Tibial artery (tissue), 4 donors: ENCODE measurements around the gene DHX15.

ENCODE experiments used
- DNase-seq, 2 donors: peaks; one replicate each; pipeline ENCODE4 v3.0.0-alpha.2; 2019
- H3K27ac ChIP-seq, 2 donors: fragments of 200-600 bp; sonication (generic) in 1 of 2; 1 replicate in 1 of 2; 2 replicates in 1 of 2; pipeline ENCODE4 v1.5.1; 2018 to 2019; ENCODE audit warnings: mild to moderate bottlenecking in 1 of 2
- H3K27me3 ChIP-seq, 2 donors: fragments of 200-600 bp; sonication (generic) in 1 of 2; one replicate each; pipeline versions ENCODE4 v1.5.1 to v1.6.0; 2016 to 2019
- H3K36me3 ChIP-seq, 3 donors: fragments of 200-600 bp; sonication (generic) in 2 of 3; one replicate each; pipeline ENCODE4 v1.5.1; 2016 to 2019; ENCODE audit warnings: mild to moderate bottlenecking in 2 of 3
- H3K4me1 ChIP-seq, 4 donors: fragments of 200-600 bp; sonication (generic) in 2 of 4; 1 replicate in 3 of 4; 2 replicates in 1 of 4; pipeline ENCODE4 v1.5.1; 2016 to 2019
- H3K4me3 ChIP-seq, 2 donors: fragments of 200-600 bp; sonication (generic) in 1 of 2; 1 replicate in 1 of 2; 2 replicates in 1 of 2; pipeline ENCODE4 v1.5.1; 2018 to 2019; ENCODE audit warnings: mild to moderate bottlenecking in 2 of 2
- H3K9me3 ChIP-seq, 3 donors: fragments of 200-600 bp; sonication (generic) in 1 of 3; one replicate each; pipeline ENCODE4 v1.5.1; 2016 to 2019
- intact Hi-C: fragments of 100-400 bp; cut with DNase I; formaldehyde crosslinking; loops from one replicate; pipeline ENCODE4 v1.15.0; 2023; ENCODE audit warnings: low total_unique reads
- TF ChIP-seq, protein P1 (sequence below), 2 experiments: fragments of 200-600 bp in 1 of 2; fragments of 450-650 bp in 1 of 2; IDR thresholded peaks; one replicate each; pipeline ENCODE4 v1.5.1; 2017 to 2019; ENCODE audit warnings: antibody characterized with exemption in 2 of 2, mild to moderate bottlenecking in 1 of 2, moderate library complexity in 1 of 2

DHX15 gene

DNA sequence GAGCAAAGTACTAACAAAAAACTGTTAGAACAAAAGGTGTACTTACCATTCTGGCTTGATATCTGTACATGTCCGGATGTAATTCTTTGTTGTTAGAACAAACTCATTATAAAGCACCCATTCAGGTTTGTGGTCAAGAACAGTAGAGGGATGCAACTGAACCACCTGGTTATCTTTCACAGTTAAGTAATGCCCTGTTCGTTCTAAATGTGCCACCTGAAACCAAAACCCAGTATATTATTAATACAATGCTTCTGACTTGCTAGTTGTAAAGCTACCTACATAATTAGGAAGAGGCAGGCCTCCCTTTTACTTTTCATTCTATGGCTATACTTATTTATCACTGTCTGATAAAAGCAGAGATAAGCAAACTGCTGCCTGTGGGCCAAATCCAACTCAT is 54.8 kb downstream of the DHX15 start:
- DNase-seq: no peak
- intact Hi-C loops: no loop called here
- H3K36me3 ChIP-seq: peaks cover 69 to 74% (median 71%) of the 10 kb centered on the region in 3 donors

DNA sequence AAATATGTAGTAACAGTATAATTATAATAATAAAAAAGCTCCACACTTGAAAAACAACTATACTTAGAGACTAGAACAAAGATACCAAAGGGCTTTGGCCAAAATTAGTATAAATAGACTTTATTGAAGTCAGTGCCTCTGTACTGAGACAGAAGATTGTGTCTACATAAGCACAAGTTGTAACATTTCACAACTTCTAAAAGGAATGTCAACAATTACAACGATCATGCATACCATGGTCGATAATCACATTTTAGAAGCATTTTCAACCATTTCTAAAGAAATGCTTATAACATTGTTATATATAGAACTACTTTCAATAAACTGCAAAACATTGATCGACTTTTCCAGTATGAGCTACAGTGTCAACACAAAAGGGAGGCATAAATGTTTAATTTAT is 57.0 kb downstream of the DHX15 start:
- no peaks in the 10 kb centered on the region for H3K4me1 ChIP-seq
- H3K27ac ChIP-seq: no peak overlapping the region
- no peak for DNase-seq
- intact Hi-C loops: no loop called here
- TF ChIP-seq, protein P1, sequence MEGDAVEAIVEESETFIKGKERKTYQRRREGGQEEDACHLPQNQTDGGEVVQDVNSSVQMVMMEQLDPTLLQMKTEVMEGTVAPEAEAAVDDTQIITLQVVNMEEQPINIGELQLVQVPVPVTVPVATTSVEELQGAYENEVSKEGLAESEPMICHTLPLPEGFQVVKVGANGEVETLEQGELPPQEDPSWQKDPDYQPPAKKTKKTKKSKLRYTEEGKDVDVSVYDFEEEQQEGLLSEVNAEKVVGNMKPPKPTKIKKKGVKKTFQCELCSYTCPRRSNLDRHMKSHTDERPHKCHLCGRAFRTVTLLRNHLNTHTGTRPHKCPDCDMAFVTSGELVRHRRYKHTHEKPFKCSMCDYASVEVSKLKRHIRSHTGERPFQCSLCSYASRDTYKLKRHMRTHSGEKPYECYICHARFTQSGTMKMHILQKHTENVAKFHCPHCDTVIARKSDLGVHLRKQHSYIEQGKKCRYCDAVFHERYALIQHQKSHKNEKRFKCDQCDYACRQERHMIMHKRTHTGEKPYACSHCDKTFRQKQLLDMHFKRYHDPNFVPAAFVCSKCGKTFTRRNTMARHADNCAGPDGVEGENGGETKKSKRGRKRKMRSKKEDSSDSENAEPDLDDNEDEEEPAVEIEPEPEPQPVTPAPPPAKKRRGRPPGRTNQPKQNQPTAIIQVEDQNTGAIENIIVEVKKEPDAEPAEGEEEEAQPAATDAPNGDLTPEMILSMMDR (IDR thresholded peaks at IDR 0.05): no peak
- peaks cover 60 to 70% (median 67%) of the 10 kb centered on the region in 3 donors for H3K36me3 ChIP-seq
- H3K27me3 ChIP-seq: no peaks in the 10 kb centered on the region
- no peak overlapping the region for H3K4me3 ChIP-seq
- no peaks in the 10 kb centered on the region for H3K9me3 ChIP-seq

More for the DNA sequence above, 54.8 kb downstream of the DHX15 start:
- no peaks in the 10 kb centered on the region for H3K27me3 ChIP-seq
- H3K9me3 ChIP-seq: no peaks in the 10 kb centered on the region
- H3K4me1 ChIP-seq: no peaks in the 10 kb centered on the region
- H3K4me3 ChIP-seq: no peak overlapping the region
- TF ChIP-seq, protein P1 (IDR thresholded peaks at IDR 0.05): no peak
- no peak overlapping the region for H3K27ac ChIP-seq

DNA sequence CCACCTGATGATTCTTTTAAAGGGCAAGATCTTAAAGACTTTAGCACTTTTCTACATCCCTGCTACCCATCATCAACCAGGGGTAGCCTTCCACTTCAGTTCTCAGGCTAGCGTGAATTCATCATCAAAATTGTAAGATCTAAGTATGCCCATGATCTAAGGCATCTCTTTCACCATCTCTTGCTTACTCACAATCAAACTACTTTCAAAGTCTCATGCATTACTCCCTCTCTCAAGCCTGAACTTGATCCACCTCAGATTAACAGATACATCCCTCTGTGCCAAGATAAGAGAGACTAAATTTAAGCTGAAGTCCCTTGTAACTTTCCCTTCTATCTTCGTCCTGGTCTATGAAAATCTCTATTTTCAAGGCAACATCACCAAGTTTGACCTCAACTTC is 62.8 kb downstream of the DHX15 start:
- Histone ChIP-seq H3K4me3 (no peak overlapping the region), H3K27ac (no peak overlapping the region), H3K4me1 (peaks cover 0 to 14% (median 2%) of the 10 kb centered on the region in 4 donors), H3K36me3 (peaks cover 19 to 38% (median 23%) of the 10 kb centered on the region in 3 donors), H3K9me3 (no peaks in the 10 kb centered on the region), H3K27me3 (no peaks in the 10 kb centered on the region)
- TF ChIP-seq, protein P1 (IDR thresholded peaks at IDR 0.05): no peak
- DNase-seq: no peak
- intact Hi-C loops: no loop called here

DNA sequence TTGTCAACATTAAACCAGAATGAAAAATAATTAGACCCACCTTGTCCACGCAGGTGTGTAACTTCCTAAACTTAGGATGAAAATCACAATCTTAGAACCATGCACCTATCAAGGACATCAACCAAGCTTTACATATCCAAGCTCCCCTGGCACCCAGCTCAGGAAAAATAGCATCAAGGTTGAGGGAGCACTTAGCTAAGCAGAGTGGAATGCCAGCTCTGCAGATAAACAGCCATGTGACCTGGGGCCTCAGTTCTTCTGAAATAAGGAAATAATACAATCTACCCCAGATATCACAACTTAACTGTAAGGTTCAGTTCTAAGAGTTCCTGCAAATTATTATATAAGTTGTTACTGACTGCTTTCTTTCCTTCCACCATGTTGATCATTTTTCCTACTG is 64.7 kb downstream of the DHX15 start:
- Histone ChIP-seq H3K4me3 (no peak overlapping the region), H3K4me1 (peaks cover 0 to 14% (median 2%) of the 10 kb centered on the region in 4 donors), H3K27ac (no peak overlapping the region), H3K36me3 (peaks cover 4 to 22% (median 12%) of the 10 kb centered on the region in 3 donors), H3K9me3 (no peaks in the 10 kb centered on the region), H3K27me3 (no peaks in the 10 kb centered on the region)
- TF ChIP-seq, protein P1 (IDR thresholded peaks at IDR 0.05): no peak
- DNase-seq: no peak
- intact Hi-C loops: no loop called here

DNA sequence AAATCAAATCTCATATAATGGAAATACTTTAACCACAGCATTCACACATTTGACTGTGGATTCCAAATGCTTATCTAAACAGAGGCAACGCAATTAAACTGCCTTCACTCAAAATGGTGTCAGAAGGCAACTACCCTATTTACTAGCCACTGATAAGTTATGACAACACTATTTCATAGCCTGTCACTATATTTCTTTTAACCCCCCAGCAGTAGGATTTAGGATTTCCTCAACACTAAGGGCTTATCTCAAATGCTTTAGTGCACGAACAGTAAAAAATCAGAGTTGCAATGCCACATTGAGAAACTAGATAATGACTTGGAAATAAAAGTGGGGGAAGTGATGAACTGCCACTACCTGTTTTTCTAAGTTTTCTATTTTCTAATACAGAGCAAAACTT is 66.7 kb downstream of the DHX15 start:
- intact Hi-C loops: no loop called here
- H3K27me3 ChIP-seq: no peaks in the 10 kb centered on the region
- H3K4me1 ChIP-seq: peaks cover 0 to 14% (median 2%) of the 10 kb centered on the region in 4 donors
- H3K36me3 ChIP-seq: peaks cover 7 to 27% (median 8%) of the 10 kb centered on the region in 3 donors
- H3K9me3 ChIP-seq: no peaks in the 10 kb centered on the region
- TF ChIP-seq, protein P1 (IDR thresholded peaks at IDR 0.05): no peak
- no peak overlapping the region for H3K27ac ChIP-seq
- DNase-seq: no peak
- H3K4me3 ChIP-seq: no peak overlapping the region

DNA sequence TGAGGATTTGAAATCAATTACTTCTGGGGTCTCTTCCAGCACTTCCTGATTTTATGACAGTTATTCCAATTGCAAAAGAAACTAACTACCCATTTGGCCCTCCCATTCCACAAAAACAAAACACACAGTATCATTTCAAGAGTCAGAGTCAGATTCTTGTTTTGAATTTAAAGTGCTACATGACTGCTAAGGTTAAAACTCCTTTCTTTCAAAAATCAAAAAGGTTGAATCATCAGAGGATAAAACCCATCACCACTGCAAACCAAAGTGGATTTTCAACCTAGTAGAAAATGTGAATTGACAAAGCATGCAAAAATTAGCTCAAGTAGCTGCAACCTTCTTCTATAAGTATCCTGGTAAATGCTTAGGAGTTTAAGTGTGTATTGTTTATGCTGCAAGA is 67.4 kb downstream of the DHX15 start:
- Histone ChIP-seq H3K36me3 (peaks cover 7 to 27% (median 8%) of the 10 kb centered on the region in 3 donors), H3K9me3 (no peaks in the 10 kb centered on the region), H3K27ac (no peak overlapping the region), H3K27me3 (no peaks in the 10 kb centered on the region), H3K4me3 (no peak overlapping the region), H3K4me1 (peaks cover 0 to 14% (median 2%) of the 10 kb centered on the region in 4 donors)
- intact Hi-C loops: no loop called here
- no peak for DNase-seq
- TF ChIP-seq, protein P1 (IDR thresholded peaks at IDR 0.05): no peak
